ENCODE measurements around the gene PPL. TPM values are rescaled to one million over a fixed set of nuclear protein-coding genes. Genes with fewer than 3 reads are reported as not detected.
A peak's percentile ranks its signal among the peaks of the same experiment; 100 is the strongest.
"Not testable (repeated sequence)": the region's sequence is repeated elsewhere in the genome, so short reads cannot be mapped to it uniquely, and the experiment has no call there.

PPL gene
- total RNA-seq, 2 experiments from 2014 or later, result 0.05 TPM; not detected in 1

GRCh38 chr16:4972938-4973587 lies 36.1 kb upstream of the PPL start:
- no peaks in the 10 kb centered on the region for H3K36me3 Mint-ChIP-seq
- peaks cover 12% of the 10 kb centered on the region for H3K27me3 Mint-ChIP-seq
- ChIA-PET CTCF (no interaction called here), POLR2A (no interaction called here)
- peaks cover 4% of the 10 kb centered on the region for H3K4me1 Mint-ChIP-seq (ENCODE audit: low read depth)
- H3K9me3 Mint-ChIP-seq, result no peaks in the 10 kb centered on the region
- DNase-seq, result no peak
- no peak overlapping the region for H3K27ac Mint-ChIP-seq
- intact Hi-C loops (cut with micrococcal nuclease), result no loop called here
- H3K4me3 Mint-ChIP-seq, result no peak overlapping the region

GRCh38 chr16:4970010-4970409 lies 33.1 kb upstream of the PPL start:
- no peaks in the 10 kb centered on the region for H3K9me3 Mint-ChIP-seq
- no peaks in the 10 kb centered on the region for H3K36me3 Mint-ChIP-seq
- intact Hi-C loops (cut with micrococcal nuclease), result no loop called here
- H3K4me1 Mint-ChIP-seq (ENCODE audit: low read depth), result peaks cover 4% of the 10 kb centered on the region
- H3K27me3 Mint-ChIP-seq, result peaks cover 12% of the 10 kb centered on the region
- POLR2A ChIA-PET, result no interaction called here
- H3K4me3 Mint-ChIP-seq, result no peak overlapping the region
- no peak overlapping the region for H3K27ac Mint-ChIP-seq
- no peak for DNase-seq
- CTCF ChIA-PET, result no interaction called here

- peaks cover 12% of the 10 kb centered on the region for H3K27me3 Mint-ChIP-seq
- H3K27ac Mint-ChIP-seq, result no peak overlapping the region
- intact Hi-C loops (cut with micrococcal nuclease), result no loop called here
- POLR2A ChIA-PET, result no interaction called here
- no peak overlapping the region for H3K4me3 Mint-ChIP-seq
- no peaks in the 10 kb centered on the region for H3K36me3 Mint-ChIP-seq
- CTCF ChIA-PET, result no interaction called here
- H3K9me3 Mint-ChIP-seq, result no peaks in the 10 kb centered on the region
- no peak for DNase-seq
- peaks cover 4% of the 10 kb centered on the region for H3K4me1 Mint-ChIP-seq (ENCODE audit: low read depth)
Measured at GRCh38 chr16:4968879-4969483, 32.0 kb upstream of the PPL start.

GRCh38 chr16:4968278-4968677 lies 31.3 kb upstream of the PPL start:
- H3K9me3 Mint-ChIP-seq; H3K27ac Mint-ChIP-seq; POLR2A ChIA-PET; CTCF ChIA-PET; DNase-seq; H3K4me3 Mint-ChIP-seq; H3K36me3 Mint-ChIP-seq; intact Hi-C loops (cut with micrococcal nuclease); H3K4me1 Mint-ChIP-seq (ENCODE audit: low read depth): not testable (repeated sequence)
- peaks cover 12% of the 10 kb centered on the region for H3K27me3 Mint-ChIP-seq

- no peaks in the 10 kb centered on the region for H3K36me3 Mint-ChIP-seq
- DNase-seq, result no peak
- H3K27me3 Mint-ChIP-seq, result peaks cover 6% of the 10 kb centered on the region
- no peaks in the 10 kb centered on the region for H3K4me1 Mint-ChIP-seq (ENCODE audit: low read depth)
- no peak overlapping the region for H3K4me3 Mint-ChIP-seq
- H3K27ac Mint-ChIP-seq, result no peak overlapping the region
- H3K9me3 Mint-ChIP-seq, result no peaks in the 10 kb centered on the region
- ChIA-PET CTCF (no interaction called here), POLR2A (no interaction called here)
- intact Hi-C loops (cut with micrococcal nuclease), result no loop called here
Measured at GRCh38 chr16:4966736-4967453, 29.9 kb upstream of the PPL start.

- H3K27ac Mint-ChIP-seq; POLR2A ChIA-PET; intact Hi-C loops (cut with micrococcal nuclease); H3K4me1 Mint-ChIP-seq (ENCODE audit: low read depth); DNase-seq; CTCF ChIA-PET; H3K9me3 Mint-ChIP-seq; H3K36me3 Mint-ChIP-seq; H3K4me3 Mint-ChIP-seq: not testable (repeated sequence)
- H3K27me3 Mint-ChIP-seq, result peaks cover 12% of the 10 kb centered on the region
Measured at GRCh38 chr16:4963527-4963926, 26.6 kb upstream of the PPL start.

- Mint-ChIP-seq H3K27me3 (peaks cover 14% of the 10 kb centered on the region), H3K36me3 (no peaks in the 10 kb centered on the region), H3K4me3 (no peak overlapping the region), H3K27ac (no peak overlapping the region), H3K9me3 (no peaks in the 10 kb centered on the region), H3K4me1 (ENCODE audit: low read depth) (peaks cover 8% of the 10 kb centered on the region)
- ChIA-PET POLR2A (no interaction called here), CTCF (no interaction called here)
- intact Hi-C loops (cut with micrococcal nuclease), result no loop called here
- DNase-seq, result no peak
Measured at GRCh38 chr16:4962716-4963115, 25.8 kb upstream of the PPL start.

- Mint-ChIP-seq H3K27ac (no peak overlapping the region), H3K36me3 (no peaks in the 10 kb centered on the region)
- CTCF ChIA-PET, result no interaction called here
Measured at GRCh38 chr16:4960579-4960978, 23.6 kb upstream of the PPL start.

GRCh38 chr16:4958510-4959438 lies 21.8 kb upstream of the PPL start:
- Mint-ChIP-seq H3K4me1 (ENCODE audit: low read depth) (peaks cover 15% of the 10 kb centered on the region), H3K9me3 (no peaks in the 10 kb centered on the region), H3K27ac (no peak overlapping the region), H3K27me3 (peaks cover 25% of the 10 kb centered on the region), H3K36me3 (no peaks in the 10 kb centered on the region), H3K4me3 (peak overlapping the region; percentile 35)
- intact Hi-C loops (cut with micrococcal nuclease), result loop anchor here (1.0 kb wide), 1 partner anchor 155 kb away; no protein-coding TSS in a partner anchor
- no peak for DNase-seq
- POLR2A ChIA-PET, result no interaction called here
- CTCF ChIA-PET, result interaction anchor here (0.7 kb wide), 1 partner anchor 133 kb away, joined by 3 read pairs; no protein-coding TSS in a partner anchor

More at GRCh38 chr16:4960579-4960978, 23.6 kb upstream of the PPL start:
- H3K4me1 Mint-ChIP-seq (ENCODE audit: low read depth), result peaks cover 15% of the 10 kb centered on the region
- no peak overlapping the region for H3K4me3 Mint-ChIP-seq
- intact Hi-C loops (cut with micrococcal nuclease), result no loop called here
- H3K9me3 Mint-ChIP-seq, result no peaks in the 10 kb centered on the region
- peaks cover 21% of the 10 kb centered on the region for H3K27me3 Mint-ChIP-seq
- DNase-seq, result no peak
- POLR2A ChIA-PET, result no interaction called here

- peak; percentile 97 for DNase-seq
- Mint-ChIP-seq H3K36me3 (no peaks in the 10 kb centered on the region), H3K9me3 (no peaks in the 10 kb centered on the region), H3K27ac (no peak within 1 kb of the TSS), H3K4me1 (ENCODE audit: low read depth) (peaks cover 15% of the 10 kb centered on the region), H3K27me3 (peaks cover 28% of the 10 kb centered on the region), H3K4me3 (peak within 1 kb of the TSS; percentile 66)
- intact Hi-C loops (cut with micrococcal nuclease), result loop anchor here (1.0 kb wide), 1 partner anchor 155 kb away; no protein-coding TSS in a partner anchor
- ChIA-PET CTCF (interaction anchor here (0.7 kb wide), 1 partner anchor 134 kb away, joined by 3 read pairs; no protein-coding TSS in a partner anchor), POLR2A (no interaction called here)
Measured at GRCh38 chr16:4957720-4958509, 21.0 kb upstream of the PPL start, which contains the start of gene SEC14L5. SEC14L5 (plus strand) TSS chr16:4958330; CDS start chr16:4959324, 994 bp downstream.

- ChIA-PET POLR2A (no interaction called here), CTCF (no interaction called here)
- peaks cover 28% of the 10 kb centered on the region for H3K27me3 Mint-ChIP-seq
- peaks cover 15% of the 10 kb centered on the region for H3K4me1 Mint-ChIP-seq (ENCODE audit: low read depth)
- H3K27ac Mint-ChIP-seq, result no peak overlapping the region
- H3K4me3 Mint-ChIP-seq, result peak overlapping the region; percentile 66
- H3K36me3 Mint-ChIP-seq, result no peaks in the 10 kb centered on the region
- intact Hi-C loops (cut with micrococcal nuclease), result no loop called here
- no peaks in the 10 kb centered on the region for H3K9me3 Mint-ChIP-seq
- DNase-seq, result no peak
Measured at GRCh38 chr16:4957420-4957719, 20.4 kb upstream of the PPL start.
